DND-41 (cell line): ENCODE data around the gene NTM.

Source experiments
- ATAC-seq: fragments of 200-7000 bp; cut with Tn5 transposase; 3 replicates; pipeline ENCODE4 v1.9.1; 2021; ENCODE audit warnings: low read depth; ENCODE audit not compliant: insufficient read depth
- DNase-seq: peaks from one replicate; pipeline ENCODE4 v3.0.0-alpha.2; 2020
- H2AFZ ChIP-seq: 2 replicates; pipeline ENCODE4 v1.6.0; 2012; ENCODE audit warnings: low read depth, low read length
- H3K27ac ChIP-seq: 2 replicates; pipeline ENCODE4 v1.5.1; 2012; ENCODE audit warnings: low read length, inconsistent platforms
- H3K27me3 ChIP-seq: fragments of 200-600 bp; sonication (generic); 2 replicates; pipeline ENCODE4 v1.6.0; 2012; ENCODE audit warnings: low read length, mild to moderate bottlenecking, inconsistent platforms; ENCODE audit not compliant: insufficient read depth, poor library complexity
- H3K36me3 ChIP-seq: 2 replicates; pipeline ENCODE4 v1.5.1; 2012; ENCODE audit warnings: low read length, inconsistent platforms; ENCODE audit not compliant: insufficient read depth
- H3K4me1 ChIP-seq: 2 replicates; pipeline ENCODE4 v1.5.1; 2012; ENCODE audit warnings: mild to moderate bottlenecking, low read length; ENCODE audit not compliant: insufficient read depth
- H3K4me2 ChIP-seq: 2 replicates; pipeline ENCODE4 v1.6.0; 2012; ENCODE audit warnings: mild to moderate bottlenecking, moderate library complexity, low read length, inconsistent platforms; ENCODE audit not compliant: insufficient read depth
- H3K4me3 ChIP-seq, 2 experiments: fragments of 200-600 bp in 1 of 2; shearing (Covaris generic) in 1 of 2; 2 replicates each; pipeline ENCODE4 v1.5.1; 2012 to 2016; ENCODE audit warnings: inconsistent platforms in 2 of 2, low read length in 2 of 2, mild to moderate bottlenecking in 2 of 2, low read depth in 1 of 2, moderate library complexity in 1 of 2
- H3K79me2 ChIP-seq: 2 replicates; pipeline ENCODE4 v1.6.0; 2012; ENCODE audit warnings: low read length, inconsistent platforms; ENCODE audit not compliant: insufficient read depth
- H3K9ac ChIP-seq: 2 replicates; pipeline ENCODE4 v1.6.0; 2012; ENCODE audit warnings: low read depth, mild to moderate bottlenecking, inconsistent platforms, low read length, moderate library complexity
- H3K9me3 ChIP-seq: 2 replicates; pipeline ENCODE4 v1.5.1; 2012; ENCODE audit warnings: low read length, moderate library complexity, mild to moderate bottlenecking, inconsistent platforms; ENCODE audit not compliant: insufficient read depth, severe bottlenecking
- H4K20me1 ChIP-seq: 2 replicates; pipeline ENCODE4 v1.6.0; 2012; ENCODE audit warnings: low read length; ENCODE audit not compliant: insufficient read depth
- CTCF ChIP-seq: IDR thresholded peaks from 2 replicates; pipeline ENCODE4 v1.5.1; 2012; ENCODE audit warnings: borderline replicate concordance, low read length, moderate library complexity, mild to moderate bottlenecking; ENCODE audit not compliant: poor library complexity, severe bottlenecking; ENCODE audit errors: extremely low read depth
- EZH2 ChIP-seq: IDR thresholded peaks from 3 replicates; pipeline ENCODE4 v1.6.1; 2012; ENCODE audit warnings: borderline replicate concordance, low read depth, mild to moderate bottlenecking, moderate library complexity, low read length, inconsistent platforms; ENCODE audit not compliant: severe bottlenecking

Gene NTM

GRCh38 chr11:131645237-131645636 lies 274.8 kb downstream of the NTM start:
- H3K9me3 ChIP-seq = no peaks in the 10 kb centered on the region
- DNase-seq (no peak), ATAC-seq (no peak)
- H3K9ac ChIP-seq = no peak overlapping the region
- no peak overlapping the region for H3K4me2 ChIP-seq
- peaks cover 47% of the 10 kb centered on the region for H3K4me1 ChIP-seq
- H2AFZ ChIP-seq = peak overlapping the region; percentile 63; the same call in 1 of the 2 replicates
- H4K20me1 ChIP-seq = no peaks in the 10 kb centered on the region
- no peaks in the 10 kb centered on the region for H3K79me2 ChIP-seq
- no peak overlapping the region for H3K4me3 ChIP-seq
- no peaks in the 10 kb centered on the region for H3K27me3 ChIP-seq
- TF ChIP-seq CTCF (no peak), EZH2 (no peak)
- no peaks in the 10 kb centered on the region for H3K36me3 ChIP-seq
- H3K27ac ChIP-seq = peak overlapping the region; percentile 60

GRCh38 chr11:131649856-131650255 lies 279.4 kb downstream of the NTM start:
- no peaks in the 10 kb centered on the region for H4K20me1 ChIP-seq
- no peaks in the 10 kb centered on the region for H3K36me3 ChIP-seq
- ATAC-seq (peak; percentile 87), DNase-seq (peak; percentile 55)
- H3K4me2 ChIP-seq = peak overlapping the region; percentile 2; the same call in 1 of the 2 replicates
- H3K79me2 ChIP-seq = no peaks in the 10 kb centered on the region
- TF ChIP-seq CTCF = no peak
- TF ChIP-seq EZH2 = no peak
- H3K27me3 ChIP-seq = no peaks in the 10 kb centered on the region
- no peak overlapping the region for H2AFZ ChIP-seq
- H3K4me1 ChIP-seq = peaks cover 67% of the 10 kb centered on the region
- H3K4me3 ChIP-seq = no peak overlapping the region
- peak overlapping the region; percentile 62 for H3K27ac ChIP-seq
- no peaks in the 10 kb centered on the region for H3K9me3 ChIP-seq
- no peak overlapping the region for H3K9ac ChIP-seq

- Histone ChIP-seq H3K27me3 (no peaks in the 10 kb centered on the region), H3K4me2 (no peak overlapping the region), H2AFZ (no peak overlapping the region), H3K79me2 (no peaks in the 10 kb centered on the region), H3K9me3 (no peaks in the 10 kb centered on the region), H3K4me1 (peaks cover 65% of the 10 kb centered on the region), H4K20me1 (no peaks in the 10 kb centered on the region), H3K27ac (peak overlapping the region; percentile 74), H3K9ac (no peak overlapping the region), H3K4me3 (no peak overlapping the region), H3K36me3 (no peaks in the 10 kb centered on the region)
- TF ChIP-seq CTCF (no peak), EZH2 (no peak)
- no peak for DNase-seq
- no peak for ATAC-seq
Measured at GRCh38 chr11:131652231-131652630, 281.8 kb downstream of the NTM start.

- Histone ChIP-seq H3K4me2 (no peak overlapping the region), H3K4me1 (peaks cover 76% of the 10 kb centered on the region), H3K27ac (peak overlapping the region; percentile 74), H4K20me1 (no peaks in the 10 kb centered on the region), H3K9ac (peak overlapping the region; percentile 27; the same call in 1 of the 2 replicates), H3K27me3 (no peaks in the 10 kb centered on the region), H3K79me2 (no peaks in the 10 kb centered on the region), H3K9me3 (no peaks in the 10 kb centered on the region), H2AFZ (peak overlapping the region; percentile 40; the same call in 1 of the 2 replicates), H3K4me3 (no peak overlapping the region), H3K36me3 (no peaks in the 10 kb centered on the region)
- TF ChIP-seq EZH2 = no peak
- no peak for TF ChIP-seq CTCF
- ATAC-seq (peak; percentile 58), DNase-seq (peak; percentile 52)
Measured at GRCh38 chr11:131653260-131653659, 282.8 kb downstream of the NTM start.
